ENCODE results near the gene SLC25A19.

GRCh38 chr17:75267411-75268232 is 21.6 kb downstream of the SLC25A19 start:
- TF ChIP-seq POLR2A (IDR thresholded peaks at IDR 0.05) = no peak
- TF ChIP-seq, protein P1, sequence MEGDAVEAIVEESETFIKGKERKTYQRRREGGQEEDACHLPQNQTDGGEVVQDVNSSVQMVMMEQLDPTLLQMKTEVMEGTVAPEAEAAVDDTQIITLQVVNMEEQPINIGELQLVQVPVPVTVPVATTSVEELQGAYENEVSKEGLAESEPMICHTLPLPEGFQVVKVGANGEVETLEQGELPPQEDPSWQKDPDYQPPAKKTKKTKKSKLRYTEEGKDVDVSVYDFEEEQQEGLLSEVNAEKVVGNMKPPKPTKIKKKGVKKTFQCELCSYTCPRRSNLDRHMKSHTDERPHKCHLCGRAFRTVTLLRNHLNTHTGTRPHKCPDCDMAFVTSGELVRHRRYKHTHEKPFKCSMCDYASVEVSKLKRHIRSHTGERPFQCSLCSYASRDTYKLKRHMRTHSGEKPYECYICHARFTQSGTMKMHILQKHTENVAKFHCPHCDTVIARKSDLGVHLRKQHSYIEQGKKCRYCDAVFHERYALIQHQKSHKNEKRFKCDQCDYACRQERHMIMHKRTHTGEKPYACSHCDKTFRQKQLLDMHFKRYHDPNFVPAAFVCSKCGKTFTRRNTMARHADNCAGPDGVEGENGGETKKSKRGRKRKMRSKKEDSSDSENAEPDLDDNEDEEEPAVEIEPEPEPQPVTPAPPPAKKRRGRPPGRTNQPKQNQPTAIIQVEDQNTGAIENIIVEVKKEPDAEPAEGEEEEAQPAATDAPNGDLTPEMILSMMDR (IDR thresholded peaks at IDR 0.05) = no peak
